C4-2B (cell line): ENCODE data around the gene GP2.
"Not testable (repeated sequence)": the region's sequence is repeated elsewhere in the genome, so short reads cannot be mapped to it uniquely, and the experiment has no call there.

Experiments used
- H3K27ac ChIP-seq: fragments of 450-650 bp; 2 replicates; pipeline ENCODE4 v1.5.1; 2017
- ZFX ChIP-seq: fragments of 450-650 bp; IDR thresholded peaks from 2 replicates; pipeline ENCODE4 v1.6.1; 2017
- TF ChIP-seq, protein P1 (sequence below): fragments of 450-650 bp; conservative IDR thresholded peaks from 2 replicates; pipeline ENCODE4 v1.5.1; 2017; ENCODE audit warnings: mild to moderate bottlenecking

GP2 gene

DNA sequence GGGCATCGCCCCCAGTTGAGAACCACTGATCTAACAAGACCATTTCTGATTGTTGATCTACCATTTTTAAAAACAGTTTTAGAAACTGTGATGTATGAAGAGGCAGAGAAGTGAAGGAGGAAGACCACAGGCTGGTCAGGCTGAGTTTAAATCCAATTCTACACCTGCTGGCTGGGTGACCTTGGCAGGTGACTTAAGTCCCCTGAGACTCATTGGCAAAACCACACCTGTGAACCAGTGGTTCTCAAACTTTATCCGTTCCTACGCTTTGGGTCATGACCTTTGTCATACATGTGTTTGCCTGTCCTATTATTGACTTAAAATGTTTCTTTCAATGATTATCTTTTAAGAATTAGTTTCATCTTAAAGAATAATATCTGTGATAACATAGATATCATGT, 2.3 kb downstream of the GP2 start:
- TF ChIP-seq, protein P1, sequence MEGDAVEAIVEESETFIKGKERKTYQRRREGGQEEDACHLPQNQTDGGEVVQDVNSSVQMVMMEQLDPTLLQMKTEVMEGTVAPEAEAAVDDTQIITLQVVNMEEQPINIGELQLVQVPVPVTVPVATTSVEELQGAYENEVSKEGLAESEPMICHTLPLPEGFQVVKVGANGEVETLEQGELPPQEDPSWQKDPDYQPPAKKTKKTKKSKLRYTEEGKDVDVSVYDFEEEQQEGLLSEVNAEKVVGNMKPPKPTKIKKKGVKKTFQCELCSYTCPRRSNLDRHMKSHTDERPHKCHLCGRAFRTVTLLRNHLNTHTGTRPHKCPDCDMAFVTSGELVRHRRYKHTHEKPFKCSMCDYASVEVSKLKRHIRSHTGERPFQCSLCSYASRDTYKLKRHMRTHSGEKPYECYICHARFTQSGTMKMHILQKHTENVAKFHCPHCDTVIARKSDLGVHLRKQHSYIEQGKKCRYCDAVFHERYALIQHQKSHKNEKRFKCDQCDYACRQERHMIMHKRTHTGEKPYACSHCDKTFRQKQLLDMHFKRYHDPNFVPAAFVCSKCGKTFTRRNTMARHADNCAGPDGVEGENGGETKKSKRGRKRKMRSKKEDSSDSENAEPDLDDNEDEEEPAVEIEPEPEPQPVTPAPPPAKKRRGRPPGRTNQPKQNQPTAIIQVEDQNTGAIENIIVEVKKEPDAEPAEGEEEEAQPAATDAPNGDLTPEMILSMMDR, result no peak
- no peak for TF ChIP-seq ZFX

DNA sequence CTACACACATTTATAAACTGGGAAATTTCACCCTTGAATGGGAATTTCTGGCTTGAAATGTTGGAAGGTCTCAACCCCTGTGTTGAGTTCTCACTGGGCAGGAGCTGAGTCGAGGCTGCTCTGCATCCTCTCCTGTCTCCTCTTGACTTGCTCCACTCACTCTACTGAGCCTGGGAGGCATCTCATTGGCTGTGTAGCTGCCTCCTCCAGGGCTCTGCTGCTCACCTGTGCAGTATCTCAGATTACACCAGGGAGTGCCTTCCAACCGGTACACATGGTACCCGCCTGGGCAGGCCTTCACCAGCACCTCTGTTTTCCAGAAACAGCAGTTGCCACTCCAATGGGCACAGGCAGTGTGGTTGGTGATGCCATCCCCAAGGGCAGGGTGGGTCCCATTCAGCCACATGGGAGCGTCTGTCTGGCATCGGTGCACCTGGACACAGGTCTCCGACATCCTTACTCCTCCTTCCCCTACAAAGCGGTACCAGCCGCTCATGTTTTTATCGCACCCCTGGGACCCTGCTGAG, 3.7 kb downstream of the GP2 start:
- no peak for TF ChIP-seq ZFX
- TF ChIP-seq, protein P1, result no peak

More for the DNA sequence above, 2.3 kb downstream of the GP2 start:
- no peak overlapping the region for H3K27ac ChIP-seq

DNA sequence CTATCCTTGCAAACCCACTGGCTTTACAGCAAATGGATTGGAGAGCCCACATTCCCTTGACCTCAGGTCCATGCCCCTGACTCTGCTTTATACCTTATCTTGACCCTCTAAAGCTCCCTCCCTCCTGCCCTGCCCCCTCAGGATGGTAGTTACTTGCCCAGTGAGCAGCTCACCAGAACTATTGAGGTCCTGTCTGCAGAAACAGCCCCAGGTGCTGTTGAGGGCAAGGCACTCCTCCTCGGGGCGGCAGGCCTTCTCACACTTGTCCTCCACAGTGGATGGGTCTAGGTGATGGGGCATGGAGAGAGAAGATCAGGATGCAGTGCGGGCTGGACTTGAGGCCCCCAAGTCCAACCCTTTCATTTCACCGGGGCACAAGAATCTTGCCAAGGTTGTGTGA, 4.6 kb downstream of the GP2 start:
- TF ChIP-seq, protein P1, result no peak
- no peak for TF ChIP-seq ZFX
- H3K27ac ChIP-seq, result no peak overlapping the region

More for the DNA sequence above, 3.7 kb downstream of the GP2 start:
- no peak overlapping the region for H3K27ac ChIP-seq

DNA sequence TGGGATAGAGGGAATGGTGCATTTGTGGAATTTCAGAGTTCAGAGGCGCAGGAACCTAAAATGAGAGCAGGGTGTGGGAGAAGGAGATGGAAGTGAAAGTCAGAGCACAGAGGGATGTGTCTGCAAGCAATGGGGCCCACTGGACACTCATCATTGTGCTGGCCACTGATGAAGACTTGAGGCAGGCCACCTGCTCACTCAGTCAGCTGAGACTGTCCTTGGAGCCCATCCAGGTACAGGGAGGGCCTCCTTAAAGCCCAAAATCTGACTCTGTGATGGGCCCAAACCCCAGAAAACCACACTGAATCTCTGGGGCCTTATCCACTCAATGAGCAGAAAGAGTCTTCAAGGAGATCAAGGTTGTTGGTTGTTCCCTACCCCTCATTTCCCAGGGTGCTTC, 5.6 kb downstream of the GP2 start:
- TF ChIP-seq, protein P1, result no peak
- TF ChIP-seq ZFX, result no peak
- H3K27ac ChIP-seq, result no peak overlapping the region

DNA sequence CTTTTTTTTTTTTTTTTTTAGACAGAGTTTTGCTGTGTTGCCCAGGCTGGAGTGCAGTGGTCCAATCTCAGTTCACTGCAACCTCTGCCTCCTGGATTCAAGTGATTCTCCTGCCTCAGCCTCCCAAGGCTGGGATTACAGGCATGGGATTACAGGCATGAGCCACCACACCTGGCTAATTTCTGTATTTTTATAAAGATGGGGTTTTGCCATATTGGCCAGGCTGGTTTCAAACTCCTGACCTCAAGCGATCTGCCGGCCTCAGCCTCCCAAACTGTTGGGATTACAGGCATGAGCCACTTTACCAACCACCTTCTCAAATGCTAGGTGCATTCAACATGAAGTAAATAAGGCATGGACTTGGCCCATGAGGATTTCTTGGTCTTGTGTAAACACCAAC, 6.3 kb downstream of the GP2 start:
- not testable (repeated sequence) for H3K27ac ChIP-seq

DNA sequence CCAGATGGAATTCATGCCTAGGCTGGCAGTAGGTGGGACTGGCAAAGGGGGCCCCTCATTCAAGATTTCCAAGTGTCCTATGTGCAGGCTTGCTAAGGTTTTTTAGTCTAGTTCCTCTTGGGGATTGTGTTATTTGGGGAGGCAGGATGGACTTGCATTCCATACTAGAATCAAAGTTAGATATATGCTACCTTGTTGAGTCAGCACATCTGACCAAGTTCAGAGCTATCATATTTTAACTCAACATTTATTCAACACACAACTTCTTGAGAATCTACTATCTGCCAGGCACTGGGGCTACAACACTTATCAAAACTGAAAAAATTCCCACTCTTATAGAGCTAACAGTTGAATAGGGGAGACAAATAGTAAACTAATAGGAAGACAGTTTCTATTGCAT, 6.7 kb downstream of the GP2 start:
- H3K27ac ChIP-seq, result no peak overlapping the region
- TF ChIP-seq ZFX, result no peak
- TF ChIP-seq, protein P1, result no peak

DNA sequence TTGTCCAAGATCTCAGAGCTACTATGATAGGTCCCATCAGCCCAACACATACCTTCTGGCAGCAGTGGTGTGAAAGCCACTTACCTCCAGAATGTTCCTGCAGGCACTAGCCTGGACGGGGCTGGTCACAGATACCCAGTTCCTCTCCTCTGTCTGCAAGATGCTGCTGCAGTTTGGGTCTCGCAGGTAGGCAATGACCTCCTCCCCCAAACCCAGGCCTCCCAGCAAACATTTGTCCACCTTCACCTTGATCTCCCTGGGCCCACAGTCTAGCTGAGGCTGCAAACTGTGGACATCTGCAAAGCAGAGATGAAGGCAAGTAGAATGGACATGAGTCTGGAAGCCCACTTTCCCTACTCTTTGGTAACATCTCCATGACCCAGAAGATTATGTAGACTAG, 7.1 kb downstream of the GP2 start:
- TF ChIP-seq ZFX, result no peak
- TF ChIP-seq, protein P1, result no peak

DNA sequence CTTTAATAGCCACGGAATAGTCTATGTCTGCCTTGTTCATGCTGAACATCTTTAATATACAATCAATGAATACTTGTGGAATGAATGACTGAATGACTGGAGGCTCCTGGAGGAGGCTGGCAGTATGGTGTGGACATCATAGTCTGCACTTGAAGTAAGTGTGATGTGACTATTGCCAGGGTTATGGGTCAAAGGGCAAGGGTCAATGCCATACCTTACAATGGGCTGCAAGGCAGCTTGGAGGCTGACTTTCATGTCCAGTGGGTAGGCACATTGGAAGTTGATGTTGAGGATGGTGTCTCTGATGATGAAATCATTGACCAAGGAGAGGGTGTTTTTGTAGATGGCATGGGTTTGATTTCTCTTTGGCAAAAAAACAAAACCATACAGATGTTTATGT, 7.9 kb downstream of the GP2 start:
- TF ChIP-seq, protein P1, result no peak
- no peak for TF ChIP-seq ZFX
- no peak overlapping the region for H3K27ac ChIP-seq

More for the DNA sequence above, 7.1 kb downstream of the GP2 start:
- H3K27ac ChIP-seq, result no peak overlapping the region
